Measurements from ENCODE around the gene YEATS2.
"Not testable (repeated sequence)": the region's sequence is repeated elsewhere in the genome, so short reads cannot be mapped to it uniquely, and the experiment has no call there.

YEATS2 gene

GRCh38 chr3:183777016-183777618, 79.5 kb downstream of the YEATS2 start:
- no peak overlapping the region for H3K27ac ChIP-seq
- no peak for TF ChIP-seq CTCF (IDR thresholded peaks at IDR 0.05)

GRCh38 chr3:183779896-183780465, 82.4 kb downstream of the YEATS2 start:
- H3K27ac ChIP-seq = no peak overlapping the region
- TF ChIP-seq ZFX (IDR thresholded peaks at IDR 0.05; ENCODE audit: borderline replicate concordance) (no peak), CTCF (IDR thresholded peaks at IDR 0.05) (no peak)

GRCh38 chr3:183781246-183781645, 83.6 kb downstream of the YEATS2 start:
- no peak overlapping the region for H3K27ac ChIP-seq
- no peak for TF ChIP-seq ZFX (IDR thresholded peaks at IDR 0.05; ENCODE audit: borderline replicate concordance)

GRCh38 chr3:183782576-183783276, 85.1 kb downstream of the YEATS2 start:
- no peak overlapping the region for H3K27ac ChIP-seq
- TF ChIP-seq CTCF (IDR thresholded peaks at IDR 0.05) (no peak), ZFX (IDR thresholded peaks at IDR 0.05; ENCODE audit: borderline replicate concordance) (no peak)

- H3K27ac ChIP-seq = not testable (repeated sequence)
Measured at GRCh38 chr3:183784503-183784902, 86.9 kb downstream of the YEATS2 start.

- no peak overlapping the region for H3K27ac ChIP-seq
- no peak for TF ChIP-seq ZFX (IDR thresholded peaks at IDR 0.05; ENCODE audit: borderline replicate concordance)
- no peak for TF ChIP-seq CTCF (IDR thresholded peaks at IDR 0.05)
Measured at GRCh38 chr3:183789826-183790225, 92.2 kb downstream of the YEATS2 start.

- TF ChIP-seq CTCF (IDR thresholded peaks at IDR 0.05) (no peak), ZFX (IDR thresholded peaks at IDR 0.05; ENCODE audit: borderline replicate concordance) (no peak)
- no peak overlapping the region for H3K27ac ChIP-seq
Measured at GRCh38 chr3:183790700-183791099, 93.1 kb downstream of the YEATS2 start.

GRCh38 chr3:183792976-183793375, 95.4 kb downstream of the YEATS2 start:
- no peak for TF ChIP-seq ZFX (IDR thresholded peaks at IDR 0.05; ENCODE audit: borderline replicate concordance)
- TF ChIP-seq CTCF (IDR thresholded peaks at IDR 0.05) = no peak
- H3K27ac ChIP-seq = no peak overlapping the region

Data from 22Rv1 (cell line).